Mesenchymal stem cell (in vitro differentiated cells and primary cell): ENCODE data around the gene HS2ST1.

ENCODE experiments used
- DNase-seq: peaks from one replicate; pipeline ENCODE4 v3.0.0-alpha.2; 2013
- H2AFZ ChIP-seq: one replicate; pipeline ENCODE4 v1.6.1; 2013; ENCODE audit warnings: low read depth, mild to moderate bottlenecking, control low read depth, inconsistent platforms, low read length, moderate library complexity
- H2AK5ac ChIP-seq: 2 replicates; pipeline ENCODE4 v1.6.1; 2013; ENCODE audit warnings: low read length, moderate library complexity, mild to moderate bottlenecking, inconsistent platforms; ENCODE audit not compliant: severe bottlenecking
- H2BK120ac ChIP-seq: one replicate; pipeline ENCODE4 v1.6.1; 2013; ENCODE audit warnings: low read depth, mild to moderate bottlenecking, inconsistent platforms, low read length, moderate library complexity
- H2BK12ac ChIP-seq, 2 experiments: one replicate each; pipeline ENCODE4 v1.6.1; 2013; ENCODE audit warnings: inconsistent platforms in 2 of 2, low read length in 2 of 2, mild to moderate bottlenecking in 2 of 2, moderate library complexity in 2 of 2, control low read depth in 1 of 2
- H2BK15ac ChIP-seq: one replicate; pipeline ENCODE4 v1.6.1; 2013; ENCODE audit warnings: mild to moderate bottlenecking, low read depth, inconsistent platforms; ENCODE audit not compliant: poor library complexity, severe bottlenecking
- H2BK5ac ChIP-seq: 2 replicates; pipeline ENCODE4 v1.6.1; 2013; ENCODE audit warnings: low read depth, mild to moderate bottlenecking, low read length, control low read depth, inconsistent platforms; ENCODE audit not compliant: poor library complexity, severe bottlenecking
- H3K14ac ChIP-seq, 2 experiments: one replicate each; pipeline ENCODE4 v1.6.1; 2013; ENCODE audit warnings: inconsistent platforms in 2 of 2, low read length in 2 of 2, control low read depth in 1 of 2, mild to moderate bottlenecking in 1 of 2, moderate library complexity in 1 of 2
- H3K18ac ChIP-seq, 2 experiments: one replicate each; pipeline ENCODE4 v1.6.1; 2013; ENCODE audit warnings: inconsistent platforms in 2 of 2, low read length in 2 of 2, control low read depth in 1 of 2, low read depth in 1 of 2, mild to moderate bottlenecking in 1 of 2
- H3K23ac ChIP-seq, 2 experiments: one replicate each; pipeline ENCODE4 v1.6.1; 2013; ENCODE audit warnings: inconsistent platforms in 2 of 2, low read length in 2 of 2, mild to moderate bottlenecking in 2 of 2, moderate library complexity in 2 of 2, control low read depth in 1 of 2
- H3K27ac ChIP-seq: 2 replicates; pipeline ENCODE4 v1.5.1; 2013; ENCODE audit warnings: mild to moderate bottlenecking, moderate library complexity, low read length, control low read depth, inconsistent platforms; ENCODE audit not compliant: poor library complexity, severe bottlenecking
- H3K27me3 ChIP-seq, 2 experiments: 2 replicates each; pipeline versions ENCODE4 v1.6.1 to v1.7.0; 2013; ENCODE audit warnings: low read length in 2 of 2, mild to moderate bottlenecking in 2 of 2, moderate library complexity in 2 of 2, control low read depth in 1 of 2, inconsistent platforms in 1 of 2; ENCODE audit not compliant: control insufficient read depth in 1 of 2, insufficient read depth in 1 of 2
- H3K36me3 ChIP-seq, 2 experiments: 2 replicates each; pipeline versions ENCODE4 v1.6.1 to v1.7.0; 2013; ENCODE audit warnings: low read length in 2 of 2, control low read depth in 1 of 2, inconsistent platforms in 1 of 2, low read depth in 1 of 2, mild to moderate bottlenecking in 1 of 2; ENCODE audit not compliant: insufficient read depth in 2 of 2, control insufficient read depth in 1 of 2
- H3K4ac ChIP-seq, 2 experiments: one replicate each; pipeline ENCODE4 v1.6.1; 2013; ENCODE audit warnings: inconsistent platforms in 2 of 2, low read length in 2 of 2, mild to moderate bottlenecking in 2 of 2, moderate library complexity in 2 of 2, control low read depth in 1 of 2, low read depth in 1 of 2
- H3K4me1 ChIP-seq: 2 replicates; pipeline ENCODE4 v1.6.1; 2013; ENCODE audit warnings: low read depth, low read length, control low read depth; ENCODE audit not compliant: control insufficient read depth, insufficient read depth
- H3K4me2 ChIP-seq: 2 replicates; pipeline ENCODE4 v1.6.1; 2013; ENCODE audit warnings: low read length, mild to moderate bottlenecking, inconsistent platforms; ENCODE audit not compliant: poor library complexity, severe bottlenecking
- H3K4me3 ChIP-seq, 2 experiments: 2 replicates each; pipeline versions ENCODE4 v1.5.1 to v1.7.0; 2013; ENCODE audit warnings: low read length in 2 of 2, mild to moderate bottlenecking in 2 of 2, control low read depth in 1 of 2, low read depth in 1 of 2; ENCODE audit not compliant: insufficient read depth in 1 of 2
- H3K79me1 ChIP-seq: replicated peaks from 2 replicates; pipeline ENCODE4 v1.6.1; 2013; ENCODE audit warnings: mild to moderate bottlenecking, control low read depth, low read length, inconsistent platforms; ENCODE audit not compliant: poor library complexity, severe bottlenecking
- H3K9ac ChIP-seq: 2 replicates; pipeline ENCODE4 v1.7.0; 2013; ENCODE audit warnings: mild to moderate bottlenecking, low read length, moderate library complexity
- H3K9me3 ChIP-seq: 2 replicates; pipeline ENCODE4 v1.7.0; 2013; ENCODE audit warnings: mild to moderate bottlenecking, low read length; ENCODE audit not compliant: control insufficient read depth
- H4K8ac ChIP-seq: one replicate; pipeline ENCODE4 v1.6.1; 2013; ENCODE audit warnings: inconsistent platforms, mild to moderate bottlenecking, low read length, moderate library complexity
- H4K91ac ChIP-seq: one replicate; pipeline ENCODE4 v1.6.1; 2013; ENCODE audit warnings: mild to moderate bottlenecking, low read length, inconsistent platforms
- WGBS: methylation state at CpG from one replicate; pipeline ENCODE4 v1.1.7; 2013; ENCODE audit warnings: mixed read lengths; 5-methylcytosine and 5-hydroxymethylcytosine counted together

The HS2ST1 gene

DNA sequence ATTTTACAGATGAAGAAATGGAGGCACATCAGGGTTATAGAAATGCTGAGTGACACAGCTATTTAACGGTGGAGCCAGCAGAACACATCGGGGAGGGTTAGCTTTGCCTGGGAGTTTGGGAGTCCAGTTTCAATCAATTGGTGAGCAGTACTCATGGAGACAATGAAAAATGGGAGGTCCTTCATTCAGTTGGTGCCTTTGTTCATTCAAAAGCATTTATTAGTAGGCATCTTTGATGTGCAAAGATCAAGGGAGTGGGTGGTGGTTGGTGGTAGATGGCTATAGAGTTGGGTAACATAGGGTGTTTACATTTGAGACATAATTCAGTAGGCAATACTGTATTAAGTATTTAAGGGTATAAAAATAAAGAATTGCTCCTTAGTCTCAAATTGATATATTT, 230.5 kb downstream of the HS2ST1 start:
- H3K9me3 ChIP-seq: no peaks in the 10 kb centered on the region
- H2BK15ac ChIP-seq: no peak overlapping the region
- no peak overlapping the region for H3K4me3 ChIP-seq
- no peak overlapping the region for H2AK5ac ChIP-seq
- H2BK120ac ChIP-seq: no peak overlapping the region
- H2BK12ac ChIP-seq: no peak overlapping the region
- no peak overlapping the region for H3K9ac ChIP-seq
- no peak overlapping the region for H4K91ac ChIP-seq
- H3K14ac ChIP-seq: no peak overlapping the region
- H3K36me3 ChIP-seq: no peaks in the 10 kb centered on the region
- H3K4ac ChIP-seq: no peak overlapping the region
- peaks cover 3% of the 10 kb centered on the region for H3K4me1 ChIP-seq
- H2AFZ ChIP-seq: no peak overlapping the region
- no peak overlapping the region for H3K4me2 ChIP-seq
- H3K27me3 ChIP-seq: peaks cover 0 to 15% of the 10 kb centered on the region in 2 experiments
- H3K23ac ChIP-seq: no peak overlapping the region
- H3K18ac ChIP-seq: no peak overlapping the region
- no peak for DNase-seq
- WGBS: 94% methylated on average over 2 of the region's 2 CpGs
- no peaks in the 10 kb centered on the region for H3K79me1 ChIP-seq
- no peak overlapping the region for H3K27ac ChIP-seq
- no peak overlapping the region for H4K8ac ChIP-seq
- H2BK5ac ChIP-seq: no peak overlapping the region

DNA sequence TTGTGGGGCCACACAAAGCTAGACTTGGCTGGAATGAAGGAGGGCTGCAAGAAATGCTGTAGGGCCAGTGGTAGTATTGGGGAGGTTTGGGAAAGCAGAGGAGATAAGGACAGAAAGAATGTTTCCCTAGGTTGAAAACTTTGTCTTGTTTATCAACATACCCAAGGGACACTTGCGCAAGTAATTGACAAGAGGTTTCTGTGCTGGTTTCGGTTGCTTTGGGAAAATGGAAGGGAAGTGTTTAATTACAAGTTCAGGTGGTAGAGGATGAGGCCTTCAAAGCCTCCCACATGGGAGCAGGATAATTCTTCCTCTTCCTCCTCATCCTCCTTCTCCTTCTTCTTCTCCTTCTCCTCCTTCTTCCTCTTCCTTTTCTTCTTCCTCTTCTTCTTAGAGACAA, 232.1 kb downstream of the HS2ST1 start:
- H3K14ac ChIP-seq: no peak overlapping the region
- no peak overlapping the region for H3K23ac ChIP-seq
- no peak overlapping the region for H2BK15ac ChIP-seq
- H2BK120ac ChIP-seq: no peak overlapping the region
- H3K18ac ChIP-seq: no peak overlapping the region
- no peak overlapping the region for H3K9ac ChIP-seq
- no peak overlapping the region for H2BK12ac ChIP-seq
- DNase-seq: no peak
- no CpG with 5 or more reads among the region's 2 CpGs for WGBS
- H3K4me1 ChIP-seq: peaks cover 4% of the 10 kb centered on the region
- no peak overlapping the region for H3K27ac ChIP-seq
- H3K79me1 ChIP-seq: no peaks in the 10 kb centered on the region
- H2AFZ ChIP-seq: no peak overlapping the region
- H4K8ac ChIP-seq: no peak overlapping the region
- H4K91ac ChIP-seq: no peak overlapping the region
- no peak overlapping the region for H3K4ac ChIP-seq
- H2BK5ac ChIP-seq: no peak overlapping the region
- H3K4me3 ChIP-seq: no peak overlapping the region
- H2AK5ac ChIP-seq: no peak overlapping the region
- H3K4me2 ChIP-seq: no peak overlapping the region
- peaks cover 0 to 15% of the 10 kb centered on the region in 2 experiments for H3K27me3 ChIP-seq
- H3K36me3 ChIP-seq: no peaks in the 10 kb centered on the region
- no peaks in the 10 kb centered on the region for H3K9me3 ChIP-seq

- no peaks in the 10 kb centered on the region for H3K36me3 ChIP-seq
Measured at GRCh38 chr1:87146986-87147385, 232.6 kb downstream of the HS2ST1 start.

GRCh38 chr1:87147851-87148250, 233.4 kb downstream of the HS2ST1 start:
- Histone ChIP-seq H3K18ac (no peak overlapping the region), H2AFZ (no peak overlapping the region), H4K91ac (no peak overlapping the region), H3K4ac (no peak overlapping the region), H2AK5ac (no peak overlapping the region), H3K9me3 (no peaks in the 10 kb centered on the region), H2BK12ac (no peak overlapping the region), H3K79me1 (no peaks in the 10 kb centered on the region), H2BK15ac (no peak overlapping the region), H3K4me1 (peaks cover 8% of the 10 kb centered on the region), H3K9ac (no peak overlapping the region), H3K36me3 (no peaks in the 10 kb centered on the region), H3K4me2 (no peak overlapping the region), H3K27me3 (peaks cover 0 to 15% of the 10 kb centered on the region in 2 experiments), H2BK120ac (no peak overlapping the region), H3K14ac (no peak overlapping the region), H3K27ac (no peak overlapping the region), H3K4me3 (no peak overlapping the region), H4K8ac (no peak overlapping the region), H3K23ac (no peak overlapping the region), H2BK5ac (no peak overlapping the region)
- WGBS: 82% methylated on average over 3 of the region's 3 CpGs
- DNase-seq: no peak

More at GRCh38 chr1:87146986-87147385, 232.6 kb downstream of the HS2ST1 start:
- peaks cover 6% of the 10 kb centered on the region for H3K4me1 ChIP-seq
- no peak overlapping the region for H3K4me2 ChIP-seq
- H2AK5ac ChIP-seq: no peak overlapping the region
- no peak overlapping the region for H2BK12ac ChIP-seq
- H2BK5ac ChIP-seq: no peak overlapping the region
- H3K27me3 ChIP-seq: peaks cover 0 to 15% of the 10 kb centered on the region in 2 experiments
- no peak for DNase-seq
- no peak overlapping the region for H3K4ac ChIP-seq
- H3K27ac ChIP-seq: no peak overlapping the region
- no peaks in the 10 kb centered on the region for H3K9me3 ChIP-seq
- H3K23ac ChIP-seq: no peak overlapping the region
- H4K91ac ChIP-seq: no peak overlapping the region
- no peak overlapping the region for H2BK15ac ChIP-seq
- H3K4me3 ChIP-seq: no peak overlapping the region
- no peak overlapping the region for H3K9ac ChIP-seq
- no peak overlapping the region for H2BK120ac ChIP-seq
- 100% methylated on average over 1 of the region's 2 CpGs for WGBS
- no peak overlapping the region for H2AFZ ChIP-seq
- H3K18ac ChIP-seq: no peak overlapping the region
- H3K79me1 ChIP-seq: no peaks in the 10 kb centered on the region
- no peak overlapping the region for H4K8ac ChIP-seq
- no peak overlapping the region for H3K14ac ChIP-seq
